GM23338 (cell line): ENCODE results near the gene NRROS.

ENCODE experiments used
- CREB1 ChIP-seq: fragments of 250-450 bp; sonication (Bioruptor Pico); IDR thresholded peaks from 2 replicates; pipeline ENCODE4 v1.5.0; 2020; ENCODE audit warnings: low read depth, mild to moderate bottlenecking, moderate library complexity
- EZH2phosphoT487 ChIP-seq: fragments of 200-600 bp; sonication (generic); IDR thresholded peaks from one replicate; pipeline ENCODE4 v1.8.1; 2018; ENCODE audit warnings: antibody characterized with exemption; ENCODE audit not compliant: unreplicated experiment
- JUNB ChIP-seq: IDR thresholded peaks from one replicate; pipeline ENCODE4 v1.6.1; 2016; ENCODE audit warnings: antibody characterized with exemption; ENCODE audit not compliant: unreplicated experiment
- TF ChIP-seq, protein P1 (sequence below), 2 experiments: fragments of 200-600 bp in 1 of 2; sonication (generic) in 1 of 2; conservative IDR thresholded peaks; 2 replicates each; pipeline versions ENCODE4 v1.5.1 to v1.6.1; 2016 to 2017; ENCODE audit warnings: antibody characterized with exemption in 2 of 2, low read depth in 2 of 2, mild to moderate bottlenecking in 2 of 2, moderate library complexity in 1 of 2

DNA sequence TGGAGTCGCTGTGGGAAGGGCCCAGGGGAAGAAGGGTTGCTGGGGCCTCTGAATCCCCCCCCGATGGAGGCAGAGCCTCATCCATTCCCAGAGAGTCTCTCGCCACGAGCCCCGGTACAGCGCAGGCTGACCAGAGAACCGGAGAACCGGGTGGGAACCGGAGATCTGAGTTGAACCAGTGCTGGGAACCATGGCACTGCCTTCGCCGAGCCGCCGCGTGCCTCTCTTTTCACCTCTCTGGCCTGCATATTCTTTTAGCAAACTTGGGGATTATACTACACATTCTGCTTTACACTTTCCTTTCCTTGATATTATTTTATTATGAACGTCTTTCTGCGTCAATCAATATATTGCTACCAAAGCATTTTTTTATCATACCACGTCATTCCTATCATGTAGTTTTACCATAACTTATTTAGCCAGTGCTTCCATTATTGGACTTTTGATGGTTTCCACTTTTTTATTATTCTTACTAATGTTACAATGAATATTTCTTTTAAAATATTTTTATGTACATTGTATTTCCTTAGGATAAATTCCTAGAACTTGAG is 7.2 kb downstream of the NRROS start:
- no peak for TF ChIP-seq EZH2phosphoT487
- no peak for TF ChIP-seq JUNB
- no peak for TF ChIP-seq CREB1 (CRISPR knock-in tag)
- TF ChIP-seq, protein P1, sequence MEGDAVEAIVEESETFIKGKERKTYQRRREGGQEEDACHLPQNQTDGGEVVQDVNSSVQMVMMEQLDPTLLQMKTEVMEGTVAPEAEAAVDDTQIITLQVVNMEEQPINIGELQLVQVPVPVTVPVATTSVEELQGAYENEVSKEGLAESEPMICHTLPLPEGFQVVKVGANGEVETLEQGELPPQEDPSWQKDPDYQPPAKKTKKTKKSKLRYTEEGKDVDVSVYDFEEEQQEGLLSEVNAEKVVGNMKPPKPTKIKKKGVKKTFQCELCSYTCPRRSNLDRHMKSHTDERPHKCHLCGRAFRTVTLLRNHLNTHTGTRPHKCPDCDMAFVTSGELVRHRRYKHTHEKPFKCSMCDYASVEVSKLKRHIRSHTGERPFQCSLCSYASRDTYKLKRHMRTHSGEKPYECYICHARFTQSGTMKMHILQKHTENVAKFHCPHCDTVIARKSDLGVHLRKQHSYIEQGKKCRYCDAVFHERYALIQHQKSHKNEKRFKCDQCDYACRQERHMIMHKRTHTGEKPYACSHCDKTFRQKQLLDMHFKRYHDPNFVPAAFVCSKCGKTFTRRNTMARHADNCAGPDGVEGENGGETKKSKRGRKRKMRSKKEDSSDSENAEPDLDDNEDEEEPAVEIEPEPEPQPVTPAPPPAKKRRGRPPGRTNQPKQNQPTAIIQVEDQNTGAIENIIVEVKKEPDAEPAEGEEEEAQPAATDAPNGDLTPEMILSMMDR (conservative IDR thresholded peaks at IDR 0.05; ENCODE audit: low read depth in 2 of 2): no peak
